ENCODE data around the gene PRRG2.

PRRG2 gene

GRCh38 chr19:49581007-49581508, at the start of gene PRRG2:
Gene PRRG2 (plus strand): TSS chr19:49581316. CDS start chr19:49583220, 1,904 bp downstream.
- DNase-seq, result peak; percentile 62

DNA sequence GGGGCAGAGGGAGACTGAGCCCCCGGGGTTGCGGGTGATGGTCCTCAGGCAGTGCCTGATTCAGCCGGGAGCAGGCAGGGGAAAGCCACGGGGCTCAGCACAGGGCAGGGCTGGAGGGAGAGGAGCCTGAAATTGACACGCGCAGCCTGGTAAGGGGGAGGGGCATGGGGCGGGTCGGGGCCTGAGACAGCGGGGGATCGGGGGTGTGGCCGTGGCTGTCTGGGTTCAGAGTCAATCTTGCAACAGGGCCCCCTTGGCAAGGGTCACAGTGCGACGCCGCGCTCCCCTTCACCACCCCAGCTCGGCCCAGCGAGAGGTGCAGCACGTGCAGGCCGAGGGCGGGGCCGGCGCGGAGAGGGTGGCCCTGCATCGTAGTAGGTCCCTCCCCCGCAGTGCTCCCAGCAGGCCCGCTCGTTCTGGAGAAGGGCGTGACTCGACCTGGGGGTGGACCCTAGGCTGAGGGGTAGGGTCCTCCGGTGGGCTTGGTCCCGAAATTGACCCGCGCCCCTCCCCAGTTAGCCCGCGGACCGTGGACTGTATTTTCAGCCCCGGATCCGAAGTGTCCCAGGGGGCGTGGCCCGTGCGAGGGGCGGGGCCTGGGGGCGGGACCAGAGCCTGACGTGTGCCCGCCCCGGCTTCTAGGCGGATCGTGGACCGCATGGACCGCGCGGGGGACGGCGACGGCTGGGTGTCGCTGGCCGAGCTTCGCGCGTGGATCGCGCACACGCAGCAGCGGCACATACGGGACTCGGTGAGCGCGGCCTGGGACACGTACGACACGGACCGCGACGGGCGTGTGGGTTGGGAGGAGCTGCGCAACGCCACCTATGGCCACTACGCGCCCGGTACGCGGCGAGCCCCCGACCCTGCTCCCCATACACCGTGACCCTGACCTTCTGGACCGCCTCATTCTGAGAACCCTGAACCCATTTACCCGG, 47.3 kb upstream of the PRRG2 start:
- DNase-seq, result no peak

DNA sequence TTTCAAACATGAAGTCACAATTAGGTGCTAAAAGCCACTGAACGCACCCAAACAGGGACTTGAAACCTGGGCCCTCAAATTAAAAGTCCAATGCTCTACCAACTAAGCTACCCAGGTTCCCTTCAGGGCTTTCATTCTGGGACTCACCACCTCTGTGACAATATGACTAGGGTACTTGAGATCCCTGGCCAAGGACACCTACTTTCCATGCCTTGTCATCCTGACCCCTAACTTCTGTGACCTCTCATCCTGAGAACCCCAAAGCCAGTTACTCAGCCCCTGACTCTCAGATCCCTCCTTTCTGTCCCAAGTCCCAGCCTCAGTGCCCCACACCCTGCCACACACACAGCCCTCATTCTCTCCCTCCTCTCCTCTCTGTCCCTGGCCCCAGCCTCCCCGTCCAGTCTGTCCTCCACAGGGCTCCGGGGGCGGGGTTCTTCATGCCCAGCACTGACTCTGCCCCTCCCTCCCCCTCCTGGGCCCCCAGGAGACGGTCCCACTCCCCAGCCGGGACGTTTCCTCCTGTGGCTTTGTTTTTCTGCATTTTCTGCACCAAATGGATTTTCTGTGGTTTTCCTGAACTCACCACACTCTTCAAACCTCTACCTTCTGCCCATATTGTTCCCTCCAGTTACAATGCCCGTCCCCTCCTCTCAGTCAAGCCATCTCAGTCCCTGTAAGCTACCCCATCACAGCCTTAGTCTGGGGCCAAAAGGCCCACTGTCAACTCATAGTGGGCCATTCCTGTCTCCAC, 46.3 kb upstream of the PRRG2 start:
- no peak for DNase-seq

- DNase-seq, result no peak
Measured at GRCh38 chr19:49536921-49537462, 44.1 kb upstream of the PRRG2 start.

- DNase-seq, result no peak
Measured at GRCh38 chr19:49538643-49539042, 42.5 kb upstream of the PRRG2 start.

GRCh38 chr19:49539192-49539952, 41.7 kb upstream of the PRRG2 start:
- no peak for DNase-seq

- DNase-seq, result no peak
Measured at GRCh38 chr19:49541914-49542313, 39.2 kb upstream of the PRRG2 start.

- DNase-seq, result no peak
Measured at GRCh38 chr19:49542446-49542845, 38.7 kb upstream of the PRRG2 start.

- DNase-seq, result no peak
Measured at GRCh38 chr19:49543032-49543431, 38.1 kb upstream of the PRRG2 start.

DNA sequence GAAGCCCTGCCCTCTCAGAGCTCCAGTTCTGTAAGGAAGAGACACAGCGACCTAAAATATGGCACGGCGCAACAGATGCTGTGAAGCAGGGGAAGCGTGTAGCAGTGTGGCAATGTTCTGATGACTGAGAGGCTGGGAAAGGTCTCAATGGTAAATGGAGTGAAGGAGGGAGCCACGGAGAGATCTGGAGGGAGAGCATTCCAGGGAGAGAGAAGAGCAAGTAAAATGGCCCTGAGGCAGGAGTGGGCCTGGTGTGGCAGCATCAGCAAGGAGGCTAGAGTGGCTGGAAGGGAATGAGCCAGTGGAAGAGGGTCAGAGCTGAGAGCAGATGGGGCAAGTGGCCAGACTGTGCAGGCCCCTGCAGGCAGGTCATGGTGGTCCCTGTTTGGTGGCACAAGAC, 37.0 kb upstream of the PRRG2 start:
- DNase-seq, result no peak

- peak; percentile 96 for DNase-seq
Measured at GRCh38 chr19:49546825-49547565, 34.1 kb upstream of the PRRG2 start.

DNA sequence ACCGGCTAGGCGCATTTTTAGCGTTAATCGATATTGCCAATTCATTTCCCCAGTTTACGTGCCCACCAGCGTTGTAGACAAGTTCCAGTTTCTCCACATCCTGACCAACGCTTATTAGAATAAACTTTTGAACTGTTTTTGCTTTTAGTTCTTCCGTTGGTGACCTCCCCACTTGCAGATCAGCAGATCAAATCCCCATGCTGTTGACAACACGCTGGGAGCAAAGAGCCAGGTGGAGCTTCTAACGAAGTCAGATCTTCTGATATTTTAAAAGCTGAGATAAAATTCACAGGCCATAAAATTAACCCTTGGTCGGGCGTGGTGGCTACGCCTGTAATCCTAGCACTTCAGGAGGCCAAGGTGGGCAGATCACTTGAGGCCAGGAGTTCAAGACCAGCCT, 32.1 kb upstream of the PRRG2 start:
- no peak for DNase-seq

DNA sequence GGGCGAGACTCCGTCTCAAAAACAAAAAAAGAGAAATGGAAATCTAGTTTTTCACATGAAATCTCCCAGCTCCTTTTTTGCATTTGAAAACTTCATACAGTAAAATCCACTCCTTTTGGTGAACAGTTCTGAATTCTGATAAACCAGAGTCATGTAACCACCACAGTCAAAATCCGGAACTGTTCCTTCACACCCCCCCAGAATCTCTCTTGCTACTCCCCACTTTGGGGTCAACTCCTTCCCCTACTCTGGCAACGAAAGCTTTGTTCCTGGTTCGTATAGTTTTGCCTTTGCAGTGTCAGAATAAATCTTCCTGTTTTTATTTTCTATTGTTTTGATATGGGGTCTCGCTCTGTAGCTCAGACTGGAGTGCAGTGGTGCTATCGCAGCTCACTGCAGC, 29.6 kb upstream of the PRRG2 start:
- DNase-seq, result no peak

GRCh38 chr19:49552749-49553148, 28.4 kb upstream of the PRRG2 start:
- no peak for DNase-seq

DNA sequence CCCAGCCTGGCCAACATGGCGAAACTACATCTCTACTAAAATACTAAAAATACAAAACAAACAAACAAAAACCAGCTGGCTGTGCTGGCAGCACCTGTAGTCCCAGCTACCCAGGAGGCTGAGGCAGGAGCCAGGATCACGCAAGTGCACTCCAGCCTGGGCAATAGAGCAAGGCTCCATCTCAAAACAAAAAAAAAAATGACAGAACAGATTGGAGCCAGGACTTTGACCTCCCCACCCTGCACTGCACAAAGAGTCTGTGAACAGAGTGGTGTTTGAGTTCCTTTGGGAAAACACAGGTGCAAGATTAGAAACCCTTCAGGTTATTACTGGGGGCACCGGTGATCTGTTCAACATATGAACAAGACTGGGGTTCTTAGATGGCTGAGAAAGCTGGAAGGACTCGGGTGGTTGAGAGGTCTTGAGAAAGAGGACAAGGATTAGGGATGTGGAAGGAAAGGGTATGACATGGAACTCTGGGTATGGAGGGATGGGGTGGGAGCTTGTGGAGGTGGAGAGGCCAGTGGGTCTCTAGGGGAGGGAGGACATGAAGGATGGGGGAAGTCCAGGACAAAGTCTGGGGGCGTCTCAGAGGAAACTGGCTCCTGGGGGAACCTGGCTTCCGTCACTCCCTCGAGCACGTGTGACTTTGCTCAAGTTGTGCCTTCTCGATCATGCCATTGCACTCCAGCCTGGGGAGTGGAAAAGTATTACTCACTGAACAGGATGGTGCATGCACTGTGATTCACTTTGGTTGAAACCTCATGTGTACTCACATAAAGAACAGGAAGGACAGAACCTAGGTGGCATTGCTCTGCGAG, 27.5 kb upstream of the PRRG2 start:
- no peak for DNase-seq

- no peak for DNase-seq
Measured at GRCh38 chr19:49554701-49555181, 26.4 kb upstream of the PRRG2 start.

- no peak for DNase-seq
Measured at GRCh38 chr19:49555600-49556411, 25.3 kb upstream of the PRRG2 start.

DNA sequence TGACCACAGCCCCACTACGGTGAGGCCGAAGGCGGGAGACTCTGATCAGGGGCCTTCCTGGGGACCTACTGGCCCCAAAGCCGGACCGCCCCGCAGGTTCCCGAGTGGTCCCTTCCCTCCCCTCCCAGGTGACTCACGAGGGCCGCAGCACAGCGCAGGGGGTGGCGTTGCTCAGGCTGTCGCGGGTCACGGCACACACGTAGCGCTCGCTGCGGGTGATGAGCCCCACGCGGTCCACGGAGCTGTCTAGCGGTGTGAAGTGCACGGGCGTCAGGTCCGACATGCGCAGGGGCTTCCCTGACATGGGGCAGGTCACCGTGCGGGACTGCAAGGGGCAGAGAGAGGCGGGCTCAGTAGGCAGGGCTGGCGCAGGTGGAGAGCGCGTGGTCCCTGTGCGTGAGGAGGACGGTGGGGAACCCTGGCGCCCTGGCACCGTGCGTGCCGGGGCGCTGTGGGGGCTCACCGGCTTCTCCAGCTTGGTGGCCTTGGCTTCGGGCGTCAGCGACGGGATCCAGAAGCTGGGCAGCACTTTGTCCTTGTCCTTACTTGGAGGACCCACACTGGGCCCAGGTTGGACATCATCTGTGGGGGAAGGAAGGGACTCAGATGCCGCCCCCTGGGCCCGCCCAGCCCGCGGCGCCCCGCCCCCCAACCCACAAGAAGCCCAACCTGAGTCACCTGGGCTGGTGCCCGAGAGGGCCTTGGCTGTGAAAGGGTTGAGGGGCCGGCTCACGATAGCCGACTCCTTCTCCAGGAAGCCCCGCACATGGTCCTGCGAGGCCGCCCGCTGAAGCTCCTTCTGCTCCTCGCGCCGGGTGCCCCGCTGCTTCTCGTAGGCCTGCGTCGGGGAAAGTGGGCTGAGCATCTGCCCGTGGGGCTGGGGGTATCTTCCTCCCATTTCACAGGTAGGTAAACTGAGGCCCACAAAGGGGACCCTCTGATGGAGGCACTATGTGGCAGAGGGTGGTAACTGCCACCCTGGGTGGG, 24.4 kb upstream of the PRRG2 start:
- DNase-seq, result no peak

Measured in NCI-H510A treated with DMSO at 0.1 percent for 48 hours (cell line).